SK-N-DZ (cell line): ENCODE results near the gene L3MBTL4. TPM values are rescaled to one million over a fixed set of nuclear protein-coding genes. Genes with fewer than 3 reads are reported as not detected.
"Not testable (repeated sequence)": the region's sequence is repeated elsewhere in the genome, so short reads cannot be mapped to it uniquely, and the experiment has no call there.

Experiments
- DNase-seq: peaks from one replicate; pipeline ENCODE4 v3.0.0-alpha.2; 2015; ENCODE audit warnings: low spot score
- polyA plus RNA-seq, 2 experiments: library from polyadenylated mRNA; depleted of rRNA; stranded (reverse); fragments of >200 nt; gene quantifications; 2 replicates each; pipeline ENCODE4 v1.2.3, GENCODE V29; 2014

Gene L3MBTL4
- polyA plus RNA-seq (2014; cell fraction: cytosol; rRNA removed) = not detected in 2 replicates
- not detected in 2 replicates for polyA plus RNA-seq (2014; cell fraction: nucleus; rRNA removed)

- DNase-seq = no peak
Observed at GRCh38 chr18:6414723-6415417, at the start of gene L3MBTL4. TSS of gene L3MBTL4 (minus strand) at chr18:6414911. CDS start at chr18:6311625, 103,286 bp downstream.

- DNase-seq = no peak
Observed at GRCh38 chr18:6452194-6452593, 37.5 kb upstream of the L3MBTL4 start.

- DNase-seq = no peak
Observed at GRCh38 chr18:6449213-6449612, 34.5 kb upstream of the L3MBTL4 start.

GRCh38 chr18:6444466-6445228 lies 29.9 kb upstream of the L3MBTL4 start:
- DNase-seq = no peak

GRCh38 chr18:6441200-6441599 lies 26.5 kb upstream of the L3MBTL4 start:
- DNase-seq = no peak

GRCh38 chr18:6437937-6438818 lies 23.5 kb upstream of the L3MBTL4 start:
- DNase-seq = no peak

- DNase-seq = no peak
Observed at GRCh38 chr18:6435731-6436130, 21.0 kb upstream of the L3MBTL4 start.

GRCh38 chr18:6434987-6435709 lies 20.4 kb upstream of the L3MBTL4 start:
- no peak for DNase-seq

GRCh38 chr18:6434481-6434880 lies 19.8 kb upstream of the L3MBTL4 start:
- no peak for DNase-seq

GRCh38 chr18:6431659-6432318 lies 17.1 kb upstream of the L3MBTL4 start:
- DNase-seq = no peak

- no peak for DNase-seq
Observed at GRCh38 chr18:6428851-6429395, 14.2 kb upstream of the L3MBTL4 start.

- no peak for DNase-seq
Observed at GRCh38 chr18:6427286-6427685, 12.6 kb upstream of the L3MBTL4 start.

- DNase-seq = no peak
Observed at GRCh38 chr18:6423289-6423688, 8.6 kb upstream of the L3MBTL4 start.

GRCh38 chr18:6414118-6414722 lies 491 bp downstream of the L3MBTL4 start:
- no peak for DNase-seq

GRCh38 chr18:6413579-6414117 lies 1.1 kb downstream of the L3MBTL4 start:
- DNase-seq = no peak

- DNase-seq = no peak
Observed at GRCh38 chr18:6412933-6413472, 1.7 kb downstream of the L3MBTL4 start.

- DNase-seq = no peak
Observed at GRCh38 chr18:6411382-6411781, 3.3 kb downstream of the L3MBTL4 start.

GRCh38 chr18:6409933-6410332 lies 4.8 kb downstream of the L3MBTL4 start:
- no peak for DNase-seq

- DNase-seq = not testable (repeated sequence)
Observed at GRCh38 chr18:6408543-6408942, 6.2 kb downstream of the L3MBTL4 start.
